ENCODE measurements around the gene RASA1.
"Not testable (repeated sequence)": the region's sequence is repeated elsewhere in the genome, so short reads cannot be mapped to it uniquely, and the experiment has no call there.

The RASA1 gene

GRCh38 chr5:87267574-87268125 is at the start of gene RASA1:
Gene RASA1 (plus strand): TSS chr5:87267883. CDS start chr5:87268452, 569 bp downstream.
- DNase-seq = peak; percentile 68

- no peak for DNase-seq
These were observed 37.9 kb upstream of the RASA1 start for GRCh38 chr5:87229780-87230179.

GRCh38 chr5:87231037-87231808 is 36.5 kb upstream of the RASA1 start:
- DNase-seq = no peak

- DNase-seq = no peak
These were observed 34.5 kb upstream of the RASA1 start for GRCh38 chr5:87233143-87233542.

- DNase-seq = no peak
These were observed 26.1 kb upstream of the RASA1 start for GRCh38 chr5:87241555-87241954.

GRCh38 chr5:87242242-87242641 is 25.4 kb upstream of the RASA1 start:
- DNase-seq = no peak

GRCh38 chr5:87243161-87243844 is 24.4 kb upstream of the RASA1 start:
- DNase-seq = no peak

GRCh38 chr5:87245451-87245850 is 22.2 kb upstream of the RASA1 start:
- no peak for DNase-seq

- DNase-seq = no peak
These were observed 21.6 kb upstream of the RASA1 start for GRCh38 chr5:87246061-87246460.

GRCh38 chr5:87252283-87252605 is 15.4 kb upstream of the RASA1 start:
- DNase-seq = no peak

GRCh38 chr5:87254035-87254434 is 13.6 kb upstream of the RASA1 start:
- no peak for DNase-seq

GRCh38 chr5:87258507-87258906 is 9.2 kb upstream of the RASA1 start:
- no peak for DNase-seq

GRCh38 chr5:87260604-87261192 is 7.0 kb upstream of the RASA1 start:
- no peak for DNase-seq

- DNase-seq = no peak
These were observed 4.2 kb upstream of the RASA1 start for GRCh38 chr5:87263498-87263897.

- DNase-seq = no peak
These were observed 639 bp upstream of the RASA1 start for GRCh38 chr5:87266914-87267573.

GRCh38 chr5:87268126-87268969 is 665 bp downstream of the RASA1 start:
- DNase-seq = no peak

- no peak for DNase-seq
These were observed 1.3 kb downstream of the RASA1 start for GRCh38 chr5:87268970-87269377.

GRCh38 chr5:87270888-87271287 is 3.2 kb downstream of the RASA1 start:
- DNase-seq = not testable (repeated sequence)

GRCh38 chr5:87276655-87277054 is 9.0 kb downstream of the RASA1 start:
- DNase-seq = no peak

- no peak for DNase-seq
These were observed 9.7 kb downstream of the RASA1 start for GRCh38 chr5:87277279-87277835.

- DNase-seq = no peak
These were observed 11.0 kb downstream of the RASA1 start for GRCh38 chr5:87278590-87279100.

GRCh38 chr5:87282269-87282668 is 14.6 kb downstream of the RASA1 start:
- no peak for DNase-seq

Measured in NCI-H1436 treated with DMSO at 0.1 percent for 48 hours (cell line).